Vagina (tissue), 2 donors: ENCODE measurements around the gene CCDC185.

Source experiments
- POLR2A ChIP-seq, 2 donors: fragments of 450-650 bp; IDR thresholded peaks; one replicate each; pipeline ENCODE4 v1.6.1; 2017; ENCODE audit warnings: antibody characterized with exemption in 2 of 2, mild to moderate bottlenecking in 2 of 2, moderate library complexity in 2 of 2
- TF ChIP-seq, protein P1 (sequence below), 3 experiments: fragments of 450-650 bp in 2 of 3; fragments of 200-600 bp in 1 of 3; sonication (generic) in 1 of 3; IDR thresholded peaks; one replicate each; pipeline ENCODE4 v1.5.1; 2017 to 2019; ENCODE audit warnings: antibody characterized with exemption in 3 of 3, mild to moderate bottlenecking in 2 of 3, moderate library complexity in 2 of 3

DNA sequence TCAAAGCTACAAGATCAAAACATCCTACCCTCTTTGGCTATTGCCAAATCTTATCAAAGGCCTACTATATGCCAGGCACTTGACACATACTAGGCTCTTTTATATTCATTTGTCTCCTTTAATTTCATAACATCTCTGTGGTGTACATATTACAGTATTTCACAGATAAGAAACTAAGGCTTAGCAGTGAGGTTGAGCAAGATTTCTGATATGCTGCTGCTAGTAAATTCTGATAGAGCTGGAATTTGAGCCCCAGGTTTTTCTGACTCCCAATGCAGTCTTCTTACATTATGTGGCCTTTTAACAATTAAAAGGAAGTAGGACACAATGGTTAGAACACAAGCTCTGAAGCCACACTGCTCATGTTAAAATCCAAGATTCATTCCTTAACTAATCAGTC is 16.8 kb downstream of the CCDC185 start:
- TF ChIP-seq, protein P1, sequence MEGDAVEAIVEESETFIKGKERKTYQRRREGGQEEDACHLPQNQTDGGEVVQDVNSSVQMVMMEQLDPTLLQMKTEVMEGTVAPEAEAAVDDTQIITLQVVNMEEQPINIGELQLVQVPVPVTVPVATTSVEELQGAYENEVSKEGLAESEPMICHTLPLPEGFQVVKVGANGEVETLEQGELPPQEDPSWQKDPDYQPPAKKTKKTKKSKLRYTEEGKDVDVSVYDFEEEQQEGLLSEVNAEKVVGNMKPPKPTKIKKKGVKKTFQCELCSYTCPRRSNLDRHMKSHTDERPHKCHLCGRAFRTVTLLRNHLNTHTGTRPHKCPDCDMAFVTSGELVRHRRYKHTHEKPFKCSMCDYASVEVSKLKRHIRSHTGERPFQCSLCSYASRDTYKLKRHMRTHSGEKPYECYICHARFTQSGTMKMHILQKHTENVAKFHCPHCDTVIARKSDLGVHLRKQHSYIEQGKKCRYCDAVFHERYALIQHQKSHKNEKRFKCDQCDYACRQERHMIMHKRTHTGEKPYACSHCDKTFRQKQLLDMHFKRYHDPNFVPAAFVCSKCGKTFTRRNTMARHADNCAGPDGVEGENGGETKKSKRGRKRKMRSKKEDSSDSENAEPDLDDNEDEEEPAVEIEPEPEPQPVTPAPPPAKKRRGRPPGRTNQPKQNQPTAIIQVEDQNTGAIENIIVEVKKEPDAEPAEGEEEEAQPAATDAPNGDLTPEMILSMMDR (IDR thresholded peaks at IDR 0.05): no peak
- no peak for TF ChIP-seq POLR2A (IDR thresholded peaks at IDR 0.05)
